GM21515 (cell line): Measurements from ENCODE around the gene PAK6.

Experiments used
- ATAC-seq: cut with Tn5 transposase; IDR thresholded peaks from one replicate; pipeline ENCODE4 v1.9.1; 2021; ENCODE audit not compliant: unreplicated experiment

Gene PAK6

GRCh38 chr15:40238532-40239403 is at the start of gene PAK6:
Gene PAK6, plus strand, starts transcription at chr15:40239063. Its CDS starts 25,723 bp downstream, at chr15:40264786.
- ATAC-seq: no peak

- no peak for ATAC-seq
Measured at GRCh38 chr15:40190591-40190990, 48.3 kb upstream of the PAK6 start.

GRCh38 chr15:40192942-40193341 is 45.9 kb upstream of the PAK6 start:
- no peak for ATAC-seq

GRCh38 chr15:40197434-40197833 is 41.4 kb upstream of the PAK6 start:
- ATAC-seq: no peak

- ATAC-seq: no peak
Measured at GRCh38 chr15:40198355-40199085, 40.3 kb upstream of the PAK6 start.

- ATAC-seq: no peak
Measured at GRCh38 chr15:40204100-40204499, 34.8 kb upstream of the PAK6 start.

- ATAC-seq: no peak
Measured at GRCh38 chr15:40217166-40217824, 21.6 kb upstream of the PAK6 start.

- ATAC-seq: no peak
Measured at GRCh38 chr15:40219801-40220200, 19.1 kb upstream of the PAK6 start.

GRCh38 chr15:40222131-40222530 is 16.7 kb upstream of the PAK6 start:
- no peak for ATAC-seq

GRCh38 chr15:40226736-40227135 is 12.1 kb upstream of the PAK6 start:
- ATAC-seq: no peak

GRCh38 chr15:40229316-40229715 is 9.5 kb upstream of the PAK6 start:
- ATAC-seq: no peak

GRCh38 chr15:40229956-40230355 is 8.9 kb upstream of the PAK6 start:
- ATAC-seq: no peak

GRCh38 chr15:40232625-40233070 is 6.2 kb upstream of the PAK6 start:
- ATAC-seq: no peak

- no peak for ATAC-seq
Measured at GRCh38 chr15:40233727-40234577, 4.9 kb upstream of the PAK6 start.

- no peak for ATAC-seq
Measured at GRCh38 chr15:40234783-40235182, 4.1 kb upstream of the PAK6 start.

- ATAC-seq: no peak
Measured at GRCh38 chr15:40235201-40235885, 3.5 kb upstream of the PAK6 start.

GRCh38 chr15:40239404-40239692 is 485 bp downstream of the PAK6 start:
- ATAC-seq: no peak

GRCh38 chr15:40239693-40240618 is 1.1 kb downstream of the PAK6 start:
- ATAC-seq: no peak

GRCh38 chr15:40240619-40241221 is 1.9 kb downstream of the PAK6 start:
- ATAC-seq: no peak
